Stomach (tissue), 4 donors: ENCODE measurements around the gene WRAP53.

Experiments
- CTCF ChIP-seq, 7 experiments: fragments of 450-650 bp in 4 of 7; fragments of 200-600 bp in 3 of 7; sonication (generic) in 3 of 7; IDR thresholded peaks; one replicate each; pipeline ENCODE4 v1.5.1; 2016 to 2019; ENCODE audit warnings: antibody characterized with exemption in 7 of 7, control low read depth in 2 of 7, mild to moderate bottlenecking in 1 of 7
- EP300 ChIP-seq: sonication (generic); formaldehyde crosslinking; IDR thresholded peaks from one replicate; pipeline ENCODE4 v1.6.1; 2017; ENCODE audit warnings: antibody characterized with exemption
- POLR2A ChIP-seq, 4 donors: fragments of 450-650 bp; IDR thresholded peaks; one replicate each; pipeline ENCODE4 v1.6.1; 2016; ENCODE audit warnings: antibody characterized with exemption in 4 of 4, control low read depth in 2 of 4, mild to moderate bottlenecking in 1 of 4, moderate library complexity in 1 of 4
- POLR2AphosphoS5 ChIP-seq, 3 donors: sonication (generic); formaldehyde crosslinking; IDR thresholded peaks; one replicate each; pipeline ENCODE4 v1.6.1; 2016; ENCODE audit warnings: antibody characterized with exemption in 3 of 3

- no peak for TF ChIP-seq CTCF (IDR thresholded peaks at IDR 0.05)
- TF ChIP-seq POLR2A (IDR thresholded peaks at IDR 0.05): no peak
- TF ChIP-seq EP300: no peak
- no peak for TF ChIP-seq POLR2AphosphoS5 (IDR thresholded peaks at IDR 0.05)
Observed at GRCh38 chr17:7697828-7698588, 9.7 kb downstream of the WRAP53 start.
